ENCODE data around the gene ABCC11. TPM values are rescaled to one million over a fixed set of nuclear protein-coding genes. Genes with fewer than 3 reads are reported as not detected.

Gene ABCC11
- total and polyA plus RNA-seq, 10 donors = 0.05 to 0.37 (median 0.18) TPM; not detected in 4

DNA sequence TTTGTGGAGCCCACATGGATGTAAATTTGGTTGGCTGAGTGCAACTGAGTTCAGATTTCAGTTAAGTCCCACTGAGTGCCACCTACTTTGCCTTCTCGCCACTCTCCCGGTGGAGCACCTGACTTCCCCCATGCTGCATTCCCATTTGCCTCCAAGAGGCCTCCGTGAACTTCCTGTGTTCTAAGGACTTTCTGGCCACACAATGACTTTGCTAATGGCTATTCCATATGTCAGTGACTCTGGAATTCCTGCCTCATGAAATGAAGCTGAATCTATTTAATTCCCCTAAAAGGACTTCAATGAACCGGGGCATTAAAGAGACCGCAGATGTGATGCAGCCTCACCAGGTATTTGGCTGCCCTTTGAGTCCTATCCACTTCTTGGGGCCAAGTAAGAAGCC lies 121.5 kb downstream of the ABCC11 start:
- Histone ChIP-seq H3K9me3 (no peaks in the 10 kb centered on the region), H3K27me3 (replicated peaks in 1 of 7) (peaks cover 0 to 3% (median 0%) of the 10 kb centered on the region in 7 donors), H3K27ac (no peak overlapping the region), H3K36me3 (no peaks in the 10 kb centered on the region), H3K4me1 (no peaks in the 10 kb centered on the region), H3K4me3 (no peak overlapping the region)
- TF ChIP-seq POLR2A (IDR thresholded peaks at IDR 0.05) (no peak), POLR2AphosphoS5 (IDR thresholded peaks at IDR 0.05) (no peak)
- TF ChIP-seq, protein P1, sequence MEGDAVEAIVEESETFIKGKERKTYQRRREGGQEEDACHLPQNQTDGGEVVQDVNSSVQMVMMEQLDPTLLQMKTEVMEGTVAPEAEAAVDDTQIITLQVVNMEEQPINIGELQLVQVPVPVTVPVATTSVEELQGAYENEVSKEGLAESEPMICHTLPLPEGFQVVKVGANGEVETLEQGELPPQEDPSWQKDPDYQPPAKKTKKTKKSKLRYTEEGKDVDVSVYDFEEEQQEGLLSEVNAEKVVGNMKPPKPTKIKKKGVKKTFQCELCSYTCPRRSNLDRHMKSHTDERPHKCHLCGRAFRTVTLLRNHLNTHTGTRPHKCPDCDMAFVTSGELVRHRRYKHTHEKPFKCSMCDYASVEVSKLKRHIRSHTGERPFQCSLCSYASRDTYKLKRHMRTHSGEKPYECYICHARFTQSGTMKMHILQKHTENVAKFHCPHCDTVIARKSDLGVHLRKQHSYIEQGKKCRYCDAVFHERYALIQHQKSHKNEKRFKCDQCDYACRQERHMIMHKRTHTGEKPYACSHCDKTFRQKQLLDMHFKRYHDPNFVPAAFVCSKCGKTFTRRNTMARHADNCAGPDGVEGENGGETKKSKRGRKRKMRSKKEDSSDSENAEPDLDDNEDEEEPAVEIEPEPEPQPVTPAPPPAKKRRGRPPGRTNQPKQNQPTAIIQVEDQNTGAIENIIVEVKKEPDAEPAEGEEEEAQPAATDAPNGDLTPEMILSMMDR (IDR thresholded peaks at IDR 0.05 in 8 of 11, conservative IDR thresholded peaks at IDR 0.05 in 3 of 11) = no peak
- no peak for DNase-seq
- intact Hi-C loops (cut with DNase I; ENCODE audit: low total_unique reads) = no loop called here
- 78 to 90% (median 84%) methylated on average over 5 of the region's 5 CpGs for WGBS, 5 donors

DNA sequence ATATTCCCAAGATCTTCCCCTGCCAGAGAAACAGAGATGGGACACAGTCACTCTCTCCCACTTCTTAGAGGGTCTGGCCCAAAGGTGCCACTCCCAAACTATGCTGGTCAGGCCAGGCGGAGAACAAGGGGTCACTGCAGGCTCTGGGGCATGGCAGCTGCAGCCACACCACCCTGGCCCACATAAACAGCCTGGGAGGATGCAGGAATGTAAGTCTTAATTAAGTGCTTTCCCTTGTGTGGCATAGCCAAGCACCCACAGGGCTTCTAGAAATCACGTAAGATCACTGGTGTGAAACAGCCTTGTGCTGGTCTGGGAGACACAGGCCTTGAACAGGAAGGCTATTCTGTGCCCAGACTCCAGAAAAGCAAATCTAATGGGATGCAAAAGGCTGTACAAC lies 123.1 kb downstream of the ABCC11 start:
- intact Hi-C loops (cut with DNase I; ENCODE audit: low total_unique reads) = no loop called here
- no peaks in the 10 kb centered on the region for H3K4me1 ChIP-seq
- no peaks in the 10 kb centered on the region for H3K9me3 ChIP-seq
- TF ChIP-seq POLR2A (IDR thresholded peaks at IDR 0.05) = no peak
- TF ChIP-seq, protein P1 (IDR thresholded peaks at IDR 0.05 in 8 of 11, conservative IDR thresholded peaks at IDR 0.05 in 3 of 11) = no peak
- no peak overlapping the region for H3K27ac ChIP-seq
- peaks cover 0 to 3% (median 0%) of the 10 kb centered on the region in 7 donors for H3K27me3 ChIP-seq (replicated peaks in 1 of 7)
- WGBS, 5 donors = 71 to 92% (median 85%) methylated on average over 2 of the region's 2 CpGs
- no peak overlapping the region for H3K4me3 ChIP-seq
- no peaks in the 10 kb centered on the region for H3K36me3 ChIP-seq
- DNase-seq = no peak

DNA sequence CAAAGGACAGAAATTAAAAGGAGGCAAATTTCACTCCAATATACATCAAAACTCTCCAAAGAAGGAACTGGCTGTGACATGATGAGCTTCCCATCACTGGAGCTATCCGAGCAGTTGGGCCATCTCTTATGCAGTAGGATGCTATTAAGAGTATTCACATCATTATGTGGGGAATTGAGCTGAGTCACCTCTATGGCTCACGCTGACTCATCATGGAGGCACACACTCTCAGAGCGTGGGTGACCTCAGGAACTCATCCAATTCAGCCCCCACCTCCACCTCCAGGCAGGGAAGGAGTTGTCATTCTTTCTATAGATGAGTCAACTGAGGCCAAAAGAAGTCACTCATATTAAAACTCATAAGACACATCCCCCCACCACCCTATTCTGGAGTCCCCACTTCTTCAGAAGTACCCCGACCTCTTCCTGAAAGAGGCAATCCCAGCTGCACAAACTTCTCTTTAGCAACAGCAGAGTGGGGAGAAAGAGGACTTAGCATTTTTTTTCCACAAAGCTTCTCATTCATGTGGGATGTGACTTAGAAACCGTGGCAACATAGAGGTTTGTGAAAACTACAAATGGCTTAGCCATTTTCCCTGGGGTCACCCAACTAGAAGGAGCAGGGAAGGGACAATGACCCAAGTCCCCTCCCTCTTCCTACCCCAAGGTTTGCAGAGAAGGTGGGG lies 124.1 kb downstream of the ABCC11 start:
- no peak overlapping the region for H3K4me3 ChIP-seq
- peaks cover 0 to 3% (median 0%) of the 10 kb centered on the region in 7 donors for H3K27me3 ChIP-seq (replicated peaks in 1 of 7)
- TF ChIP-seq POLR2AphosphoS5 (IDR thresholded peaks at IDR 0.05) = no peak
- TF ChIP-seq, protein P1 (IDR thresholded peaks at IDR 0.05 in 8 of 11, conservative IDR thresholded peaks at IDR 0.05 in 3 of 11) = no peak
- no peak for TF ChIP-seq POLR2A (IDR thresholded peaks at IDR 0.05)
- no peak for DNase-seq
- H3K4me1 ChIP-seq = no peaks in the 10 kb centered on the region
- intact Hi-C loops (cut with DNase I; ENCODE audit: low total_unique reads) = no loop called here
- WGBS, 5 donors = 53 to 69% (median 59%) methylated on average over 5 of the region's 5 CpGs
- no peaks in the 10 kb centered on the region for H3K36me3 ChIP-seq
- H3K9me3 ChIP-seq = no peaks in the 10 kb centered on the region
- H3K27ac ChIP-seq = no peak overlapping the region

DNA sequence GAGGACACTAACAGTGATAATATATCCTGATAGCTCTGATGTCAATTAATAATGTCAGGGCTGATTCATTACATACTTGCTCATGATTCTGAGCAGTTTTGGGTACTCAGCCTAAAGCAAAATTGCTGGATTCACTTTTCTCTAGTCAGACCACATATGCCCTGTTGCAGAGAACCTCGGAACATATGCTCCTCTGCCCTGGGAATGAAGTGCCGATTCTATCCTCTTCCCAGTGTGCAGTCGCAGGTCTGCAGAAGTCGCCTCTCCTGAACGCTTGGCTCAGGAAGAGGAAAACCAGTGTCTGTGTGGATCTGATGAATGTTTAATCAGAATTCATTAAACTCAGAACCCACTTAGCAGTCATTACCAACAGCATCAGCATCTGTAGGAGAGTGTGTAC lies 126.1 kb downstream of the ABCC11 start:
- intact Hi-C loops (cut with DNase I; ENCODE audit: low total_unique reads) = no loop called here
- TF ChIP-seq POLR2A (IDR thresholded peaks at IDR 0.05) (no peak), POLR2AphosphoS5 (IDR thresholded peaks at IDR 0.05) (no peak)
- TF ChIP-seq, protein P1 (IDR thresholded peaks at IDR 0.05 in 8 of 11, conservative IDR thresholded peaks at IDR 0.05 in 3 of 11) = no peak
- peaks cover 0 to 8% (median 0%) of the 10 kb centered on the region in 7 donors for H3K27me3 ChIP-seq (replicated peaks in 1 of 7)
- WGBS, 5 donors = 86 to 93% (median 88%) methylated on average over 5 of the region's 5 CpGs
- H3K36me3 ChIP-seq = no peaks in the 10 kb centered on the region
- DNase-seq = no peak
- H3K27ac ChIP-seq = no peak overlapping the region
- H3K9me3 ChIP-seq = no peaks in the 10 kb centered on the region
- H3K4me1 ChIP-seq = no peaks in the 10 kb centered on the region
- H3K4me3 ChIP-seq = no peak overlapping the region

Measured in spleen (tissue), 11 donors.